ENCODE results near the gene ANKRD11.
"Not testable (repeated sequence)": the region's sequence is repeated elsewhere in the genome, so short reads cannot be mapped to it uniquely, and the experiment has no call there.

ANKRD11 gene

DNA sequence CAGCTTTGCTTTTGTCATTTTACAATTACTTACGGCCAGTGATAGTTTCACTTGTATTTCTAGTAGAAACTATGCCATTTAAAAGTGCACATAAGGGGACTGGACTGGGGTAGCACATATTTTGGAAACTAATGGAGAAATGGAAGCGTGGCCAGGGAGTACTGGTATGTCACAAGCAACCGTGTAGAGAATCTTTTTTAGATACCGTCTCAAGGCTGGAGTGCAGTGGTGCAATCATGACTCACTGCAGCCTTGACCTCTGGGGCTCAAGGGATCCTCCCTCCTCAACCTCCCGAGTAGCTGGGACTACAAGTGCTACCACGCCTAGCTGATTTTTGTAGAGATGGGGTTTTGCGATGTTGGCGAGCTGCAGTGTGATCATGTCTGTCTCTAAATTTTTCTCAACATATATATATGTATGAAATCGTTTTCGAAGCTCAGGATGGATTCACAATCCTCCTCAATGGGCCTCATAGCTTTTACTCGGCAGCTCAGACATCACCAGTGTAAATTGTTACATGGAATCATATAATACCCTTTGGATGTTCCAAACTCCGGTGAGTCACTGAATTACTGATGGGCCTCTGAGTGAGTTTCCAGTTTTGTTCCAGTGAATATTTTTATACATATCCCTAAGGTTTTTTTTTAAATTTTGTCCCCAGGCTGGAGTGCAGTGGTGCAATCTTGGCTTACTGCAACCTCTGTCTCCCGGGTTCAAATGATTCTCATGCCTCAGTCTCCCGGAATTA, 221.2 kb downstream of the ANKRD11 start:
- Histone ChIP-seq H3K27ac (ENCODE audit: low read depth, low read length) (no peak overlapping the region), H3K4me2 (ENCODE audit: low read length) (no peak overlapping the region), H3K4me1 (ENCODE audit: control insufficient read depth, low read length) (no peaks in the 10 kb centered on the region), H4K20me1 (ENCODE audit: control insufficient read depth, insufficient read depth, low read depth, low read length) (no peaks in the 10 kb centered on the region), H3K9me3 (ENCODE audit: control insufficient read depth, insufficient read depth, low read length) (no peaks in the 10 kb centered on the region), H3K79me2 (ENCODE audit: control insufficient read depth, low read length) (no peaks in the 10 kb centered on the region), H3F3A (ENCODE audit: control insufficient read depth, insufficient read depth) (no peaks in the 10 kb centered on the region), H3K9me2 (replicated peaks; ENCODE audit: control insufficient read depth, low read length) (no peaks in the 10 kb centered on the region), H3K27me3 (ENCODE audit: control insufficient read depth, low read length) (no peaks in the 10 kb centered on the region), H3K36me3 (ENCODE audit: control insufficient read depth, low read length) (peaks cover 58% of the 10 kb centered on the region), H3K4me3 (ENCODE audit: low read length) (no peak overlapping the region)
- no peak for TF ChIP-seq EZH2phosphoT487 (IDR thresholded peaks at IDR 0.05; ENCODE audit: borderline replicate concordance, low read length)
- no peak for TF ChIP-seq CTCF (IDR thresholded peaks at IDR 0.05; ENCODE audit: low read depth, low read length, poor library complexity, severe bottlenecking)

- Histone ChIP-seq H3K79me2 (ENCODE audit: control insufficient read depth, low read length) (no peaks in the 10 kb centered on the region), H3K4me2 (ENCODE audit: low read length) (no peak overlapping the region), H3K27ac (ENCODE audit: low read depth, low read length) (no peak overlapping the region), H3K9me3 (ENCODE audit: control insufficient read depth, insufficient read depth, low read length) (no peaks in the 10 kb centered on the region), H3K36me3 (ENCODE audit: control insufficient read depth, low read length) (peaks cover 52% of the 10 kb centered on the region), H3K27me3 (ENCODE audit: control insufficient read depth, low read length) (no peaks in the 10 kb centered on the region), H3K4me1 (ENCODE audit: control insufficient read depth, low read length) (no peaks in the 10 kb centered on the region), H3F3A (ENCODE audit: control insufficient read depth, insufficient read depth) (no peaks in the 10 kb centered on the region), H3K4me3 (ENCODE audit: low read length) (no peak overlapping the region), H3K9me2 (replicated peaks; ENCODE audit: control insufficient read depth, low read length) (no peaks in the 10 kb centered on the region), H4K20me1 (ENCODE audit: control insufficient read depth, insufficient read depth, low read depth, low read length) (no peaks in the 10 kb centered on the region)
- TF ChIP-seq CTCF (IDR thresholded peaks at IDR 0.05; ENCODE audit: low read depth, low read length, poor library complexity, severe bottlenecking), result no peak
- no peak for TF ChIP-seq EZH2phosphoT487 (IDR thresholded peaks at IDR 0.05; ENCODE audit: borderline replicate concordance, low read length)
Measured at GRCh38 chr16:89268585-89268984, 221.8 kb downstream of the ANKRD11 start.

- peaks cover 45% of the 10 kb centered on the region for H3K36me3 ChIP-seq (ENCODE audit: control insufficient read depth, low read length)
- H3K79me2 ChIP-seq (ENCODE audit: control insufficient read depth, low read length); H3K4me3 ChIP-seq (ENCODE audit: low read length): not testable (repeated sequence)
Measured at GRCh38 chr16:89267746-89268145, 222.6 kb downstream of the ANKRD11 start.

DNA sequence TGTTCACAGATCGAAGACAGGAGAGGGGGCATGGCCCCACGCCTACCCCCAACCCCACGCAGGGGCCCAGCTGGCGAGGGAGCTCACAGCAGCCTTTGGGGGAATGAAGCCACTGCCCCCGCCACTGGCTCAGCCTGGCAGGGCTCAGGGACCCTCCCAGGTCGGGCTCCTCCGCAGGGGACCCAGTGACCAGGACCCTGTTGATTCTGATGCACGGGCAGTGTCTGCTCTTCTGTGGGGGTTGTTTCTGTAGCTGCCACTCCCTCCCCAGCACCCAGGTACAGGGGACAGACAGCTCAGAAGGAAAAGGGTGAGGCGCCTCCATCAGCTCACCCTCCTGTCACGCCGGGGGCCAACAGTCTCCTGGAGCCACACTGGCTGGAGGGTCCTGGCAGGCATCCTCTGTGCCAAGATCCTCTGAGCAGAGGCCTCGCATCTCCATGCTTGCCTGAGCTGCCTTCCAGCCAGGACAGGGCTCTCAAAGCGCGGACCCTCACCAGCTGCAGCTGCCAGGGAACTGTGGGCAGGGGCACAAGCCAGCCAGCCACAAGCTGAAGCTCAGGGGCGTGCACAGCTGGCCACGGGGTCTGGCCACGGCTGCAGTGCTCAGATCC, 223.7 kb downstream of the ANKRD11 start:
- no peaks in the 10 kb centered on the region for H3F3A ChIP-seq (ENCODE audit: control insufficient read depth, insufficient read depth)
- peaks cover 37% of the 10 kb centered on the region for H3K36me3 ChIP-seq (ENCODE audit: control insufficient read depth, low read length)
- no peaks in the 10 kb centered on the region for H3K9me2 ChIP-seq (replicated peaks; ENCODE audit: control insufficient read depth, low read length)
- H3K4me2 ChIP-seq (ENCODE audit: low read length), result no peak overlapping the region
- no peaks in the 10 kb centered on the region for H3K4me1 ChIP-seq (ENCODE audit: control insufficient read depth, low read length)
- no peak overlapping the region for H3K4me3 ChIP-seq (ENCODE audit: low read length)
- no peaks in the 10 kb centered on the region for H3K79me2 ChIP-seq (ENCODE audit: control insufficient read depth, low read length)
- H3K27me3 ChIP-seq (ENCODE audit: control insufficient read depth, low read length), result no peaks in the 10 kb centered on the region
- no peak for TF ChIP-seq EZH2phosphoT487 (IDR thresholded peaks at IDR 0.05; ENCODE audit: borderline replicate concordance, low read length)
- H3K9me3 ChIP-seq (ENCODE audit: control insufficient read depth, insufficient read depth, low read length), result no peaks in the 10 kb centered on the region
- H3K27ac ChIP-seq (ENCODE audit: low read depth, low read length), result no peak overlapping the region
- no peaks in the 10 kb centered on the region for H4K20me1 ChIP-seq (ENCODE audit: control insufficient read depth, insufficient read depth, low read depth, low read length)

More at GRCh38 chr16:89267746-89268145, 222.6 kb downstream of the ANKRD11 start:
- H3K27ac ChIP-seq (ENCODE audit: low read depth, low read length); H3K9me2 ChIP-seq (replicated peaks; ENCODE audit: control insufficient read depth, low read length); H3F3A ChIP-seq (ENCODE audit: control insufficient read depth, insufficient read depth); H3K27me3 ChIP-seq (ENCODE audit: control insufficient read depth, low read length); H3K9me3 ChIP-seq (ENCODE audit: control insufficient read depth, insufficient read depth, low read length); H3K4me1 ChIP-seq (ENCODE audit: control insufficient read depth, low read length); H3K4me2 ChIP-seq (ENCODE audit: low read length); H4K20me1 ChIP-seq (ENCODE audit: control insufficient read depth, insufficient read depth, low read depth, low read length): not testable (repeated sequence)

Data from DOHH2 (cell line).